ENCODE measurements around the gene ATPAF2.

ATPAF2 gene

DNA sequence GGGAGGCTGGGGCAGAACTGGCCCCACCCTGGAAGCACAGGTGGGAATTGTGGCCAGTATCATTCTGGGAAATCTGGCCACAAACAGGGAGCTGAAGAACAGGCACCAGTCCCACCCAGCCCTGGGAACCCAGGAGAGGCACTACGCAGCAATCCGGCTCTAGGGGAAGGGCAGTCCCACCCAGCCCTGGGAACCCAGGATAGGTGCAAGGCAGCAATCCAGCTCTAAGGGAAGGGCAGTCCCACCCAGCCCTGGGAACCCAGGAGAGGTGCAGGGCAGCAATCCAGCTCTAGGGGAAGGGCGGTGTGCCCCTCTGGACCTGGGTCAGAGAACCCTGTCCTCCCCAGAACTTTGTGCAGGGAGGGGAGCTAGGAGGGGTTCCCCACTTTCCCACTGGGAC is 59.2 kb downstream of the ATPAF2 start:
- H3K4me1 Mint-ChIP-seq = no peaks in the 10 kb centered on the region
- H3K27me3 Mint-ChIP-seq (ENCODE audit: low read depth) = peaks cover 8% of the 10 kb centered on the region
- H3K4me3 Mint-ChIP-seq = no peak overlapping the region
- no peaks in the 10 kb centered on the region for H3K36me3 Mint-ChIP-seq (ENCODE audit: low read depth)
- no peak overlapping the region for H3K27ac Mint-ChIP-seq
- no peaks in the 10 kb centered on the region for H3K9me3 Mint-ChIP-seq
- TF ChIP-seq, protein P1, sequence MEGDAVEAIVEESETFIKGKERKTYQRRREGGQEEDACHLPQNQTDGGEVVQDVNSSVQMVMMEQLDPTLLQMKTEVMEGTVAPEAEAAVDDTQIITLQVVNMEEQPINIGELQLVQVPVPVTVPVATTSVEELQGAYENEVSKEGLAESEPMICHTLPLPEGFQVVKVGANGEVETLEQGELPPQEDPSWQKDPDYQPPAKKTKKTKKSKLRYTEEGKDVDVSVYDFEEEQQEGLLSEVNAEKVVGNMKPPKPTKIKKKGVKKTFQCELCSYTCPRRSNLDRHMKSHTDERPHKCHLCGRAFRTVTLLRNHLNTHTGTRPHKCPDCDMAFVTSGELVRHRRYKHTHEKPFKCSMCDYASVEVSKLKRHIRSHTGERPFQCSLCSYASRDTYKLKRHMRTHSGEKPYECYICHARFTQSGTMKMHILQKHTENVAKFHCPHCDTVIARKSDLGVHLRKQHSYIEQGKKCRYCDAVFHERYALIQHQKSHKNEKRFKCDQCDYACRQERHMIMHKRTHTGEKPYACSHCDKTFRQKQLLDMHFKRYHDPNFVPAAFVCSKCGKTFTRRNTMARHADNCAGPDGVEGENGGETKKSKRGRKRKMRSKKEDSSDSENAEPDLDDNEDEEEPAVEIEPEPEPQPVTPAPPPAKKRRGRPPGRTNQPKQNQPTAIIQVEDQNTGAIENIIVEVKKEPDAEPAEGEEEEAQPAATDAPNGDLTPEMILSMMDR (IDR thresholded peaks at IDR 0.05; ENCODE audit: unreplicated experiment in 3 of 3) = no peak

DNA sequence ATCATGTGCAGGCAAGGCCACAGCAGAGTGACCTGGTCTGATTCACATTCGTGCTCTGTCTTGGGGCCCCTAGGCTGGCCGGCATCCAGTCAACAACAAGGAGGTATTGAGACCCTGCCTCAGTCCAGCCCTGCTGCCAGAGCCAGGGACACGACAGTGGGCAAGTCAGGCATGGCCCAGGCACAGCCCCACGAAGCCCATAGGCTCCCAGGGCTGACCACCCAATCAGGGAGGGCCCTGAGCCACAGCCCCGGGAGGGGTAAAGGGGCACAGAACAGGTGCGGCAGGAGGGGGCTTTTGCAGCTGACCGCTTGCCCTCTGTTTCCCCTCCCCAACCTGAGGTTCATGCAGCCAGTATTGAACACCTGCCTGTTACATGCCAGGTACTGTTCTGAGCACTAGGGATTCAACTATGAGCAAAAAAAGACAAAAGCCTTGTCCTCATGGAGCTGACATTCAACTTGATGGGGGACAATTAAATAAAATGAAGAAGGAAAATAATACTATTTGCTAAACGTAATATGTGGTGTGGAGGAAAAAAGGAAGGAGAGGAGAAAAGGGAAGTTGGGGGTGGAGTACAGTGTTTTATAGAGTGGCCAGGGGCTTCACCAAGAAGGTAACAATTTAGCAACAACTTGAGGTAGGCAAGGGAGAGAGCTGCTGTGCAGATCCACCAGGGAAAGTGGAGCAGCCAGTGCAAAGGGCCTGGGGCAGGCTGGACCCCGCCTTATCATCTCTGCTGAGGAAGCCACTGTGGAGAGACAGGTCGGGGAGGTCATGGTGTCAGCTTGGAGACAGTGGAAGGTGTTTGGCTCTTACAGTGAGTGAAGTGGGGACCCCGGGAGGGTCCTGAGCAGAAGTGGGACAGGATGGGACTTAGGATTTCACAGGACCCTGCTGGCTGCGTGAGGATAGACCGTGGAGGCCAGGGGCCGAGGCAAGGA is 60.2 kb downstream of the ATPAF2 start:
- TF ChIP-seq, protein P1 (IDR thresholded peaks at IDR 0.05; ENCODE audit: unreplicated experiment in 3 of 3) = no peak
- Mint-ChIP-seq H3K36me3 (ENCODE audit: low read depth) (no peaks in the 10 kb centered on the region), H3K9me3 (no peaks in the 10 kb centered on the region), H3K27me3 (ENCODE audit: low read depth) (peaks cover 8% of the 10 kb centered on the region), H3K4me3 (no peak overlapping the region), H3K4me1 (no peaks in the 10 kb centered on the region), H3K27ac (no peak overlapping the region)

DNA sequence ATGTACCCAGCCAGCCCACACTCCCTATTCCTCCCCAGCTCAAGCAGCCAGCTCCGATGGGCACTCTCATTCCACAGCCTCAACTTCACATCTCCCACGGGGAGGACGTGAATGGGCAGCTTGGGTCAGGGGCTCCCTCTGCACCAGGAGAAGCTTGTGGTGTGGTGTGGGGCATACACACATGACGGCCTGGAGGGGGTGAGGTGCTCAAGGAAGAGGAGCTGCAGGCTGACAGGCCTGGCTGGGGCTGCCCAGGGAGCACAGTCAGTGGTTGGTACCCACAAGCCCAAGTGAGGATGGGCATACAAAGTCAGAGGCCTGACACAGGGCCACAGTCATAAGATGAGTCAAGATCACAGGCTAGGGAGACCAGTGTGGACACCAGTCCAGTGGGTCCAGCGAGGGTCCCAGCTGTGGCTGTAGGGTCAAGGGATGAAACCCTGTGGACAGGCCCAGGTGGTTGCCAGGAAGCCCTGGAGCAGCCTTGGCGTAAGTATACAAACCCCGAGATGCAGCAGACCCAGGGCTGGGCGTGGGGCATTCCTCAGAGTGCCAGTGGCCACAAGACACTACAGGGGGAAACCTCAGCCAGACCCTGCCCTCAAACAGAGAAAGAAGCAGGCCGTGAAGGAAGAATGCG is 61.9 kb downstream of the ATPAF2 start:
- no peaks in the 10 kb centered on the region for H3K9me3 Mint-ChIP-seq
- peaks cover 9% of the 10 kb centered on the region for H3K4me1 Mint-ChIP-seq
- H3K4me3 Mint-ChIP-seq = no peak overlapping the region
- H3K36me3 Mint-ChIP-seq (ENCODE audit: low read depth) = no peaks in the 10 kb centered on the region
- H3K27me3 Mint-ChIP-seq (ENCODE audit: low read depth) = peaks cover 8% of the 10 kb centered on the region
- H3K27ac Mint-ChIP-seq = peak overlapping the region in 2 of 3 experiments; percentile 48 to 56
- TF ChIP-seq, protein P1 (IDR thresholded peaks at IDR 0.05; ENCODE audit: unreplicated experiment in 3 of 3) = no peak

DNA sequence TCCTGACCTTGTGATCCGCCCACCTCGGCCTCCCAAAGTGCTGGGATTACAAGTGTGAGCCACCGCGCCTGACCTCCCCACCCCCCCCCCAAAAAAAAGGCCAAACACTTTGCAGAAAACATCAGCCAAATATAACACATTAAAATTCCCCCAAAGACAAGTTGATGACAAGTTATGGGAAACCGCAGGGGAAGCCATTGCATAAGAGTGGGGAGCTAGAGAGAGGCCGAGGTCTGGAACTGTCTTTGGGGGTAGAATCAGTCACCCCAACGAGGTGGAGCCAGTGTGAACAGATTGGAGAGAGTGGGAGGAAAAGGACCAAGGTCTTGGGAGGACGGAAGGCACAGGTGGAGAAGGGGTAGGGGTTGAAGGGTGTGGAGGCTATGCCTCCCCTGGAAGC is 63.5 kb downstream of the ATPAF2 start:
- TF ChIP-seq, protein P1 (IDR thresholded peaks at IDR 0.05; ENCODE audit: unreplicated experiment in 3 of 3) = no peak
- no peaks in the 10 kb centered on the region for H3K9me3 Mint-ChIP-seq

DNA sequence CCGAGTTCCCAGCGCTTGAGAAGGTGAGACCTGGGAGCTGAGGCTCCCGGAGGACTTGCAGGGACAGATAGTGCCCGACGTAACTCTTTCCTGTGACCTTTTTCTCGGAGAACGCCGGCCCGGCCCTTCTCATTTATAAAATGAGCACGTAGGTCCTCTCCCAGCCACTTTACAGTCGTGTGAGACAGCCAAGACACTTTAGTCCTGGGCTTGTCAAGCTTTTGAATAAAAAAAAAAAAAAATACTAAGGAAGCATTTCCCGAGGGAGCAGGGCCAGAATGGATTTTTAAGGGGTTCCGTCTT is 66.1 kb downstream of the ATPAF2 start:
- peaks cover 33% of the 10 kb centered on the region for H3K4me1 Mint-ChIP-seq
- no peaks in the 10 kb centered on the region for H3K36me3 Mint-ChIP-seq (ENCODE audit: low read depth)
- peak overlapping the region in 2 of 3 experiments; percentile 82 to 89 for H3K27ac Mint-ChIP-seq
- peaks cover 4% of the 10 kb centered on the region for H3K27me3 Mint-ChIP-seq (ENCODE audit: low read depth)
- TF ChIP-seq, protein P1 (IDR thresholded peaks at IDR 0.05; ENCODE audit: unreplicated experiment in 3 of 3) = no peak
- peak overlapping the region; percentile 96 to 98 (median 97) for H3K4me3 Mint-ChIP-seq
- no peaks in the 10 kb centered on the region for H3K9me3 Mint-ChIP-seq

More for the DNA sequence above, 63.5 kb downstream of the ATPAF2 start:
- Mint-ChIP-seq H3K27me3 (ENCODE audit: low read depth) (peaks cover 8% of the 10 kb centered on the region), H3K4me3 (no peak overlapping the region), H3K36me3 (ENCODE audit: low read depth) (no peaks in the 10 kb centered on the region), H3K27ac (no peak overlapping the region), H3K4me1 (peaks cover 20% of the 10 kb centered on the region)
